OCI-LY7 (cell line): ENCODE results near the gene RUSC1. TPM values are rescaled to one million over a fixed set of nuclear protein-coding genes. Genes with fewer than 3 reads are reported as not detected.

Experiments
- BruUV-seq: library from RNA; stranded (reverse); fragments of 400-500 nt; replicated peaks from 2 replicates; lab custom pipeline; 2021; lab: Mats Ljungman, UMichigan
- CTCF ChIA-PET: fragments of 300-600 bp; sonication (Branson Sonifier 250); formaldehyde crosslinking; loops from one replicate; lab custom pipeline; 2022; ENCODE audit warnings: antibody characterized with exemption; ENCODE audit not compliant: unreplicated experiment; lab: Charles Lee
- POLR2A ChIA-PET: fragments of 300-600 bp; sonication (Branson Sonifier 250); formaldehyde crosslinking; loops from one replicate; lab custom pipeline; 2022; ENCODE audit warnings: antibody characterized with exemption; lab: Charles Lee
- DNase-seq: peaks from one replicate; pipeline ENCODE4 v3.0.0-alpha.2; 2015; ENCODE audit warnings: low spot score
- H2AFZ ChIP-seq: fragments of 200-600 bp; sonication (generic), shearing (Covaris generic); 2 replicates; pipeline ENCODE4 v1.6.1; 2014; ENCODE audit warnings: mild to moderate bottlenecking, antibody characterized with exemption, low read length, moderate library complexity
- H3K27ac ChIP-seq: fragments of 200-600 bp; sonication (generic); 2 replicates; pipeline ENCODE4 v1.5.1; 2014; ENCODE audit warnings: mixed run types, low read depth, mild to moderate bottlenecking, moderate library complexity, low read length, inconsistent platforms; ENCODE audit not compliant: poor library complexity, severe bottlenecking
- H3K36me3 ChIP-seq: fragments of 200-600 bp; sonication (generic); 2 replicates; pipeline ENCODE4 v1.6.1; 2014; ENCODE audit warnings: mild to moderate bottlenecking, antibody characterized with exemption, low read length, moderate library complexity, mixed read lengths; ENCODE audit not compliant: insufficient read depth
- H3K4me1 ChIP-seq: fragments of 200-600 bp; sonication (generic); 2 replicates; pipeline ENCODE4 v1.5.1; 2014; ENCODE audit warnings: mild to moderate bottlenecking, low read length; ENCODE audit not compliant: insufficient read depth, poor library complexity, severe bottlenecking
- H3K4me2 ChIP-seq: fragments of 200-600 bp; sonication (generic); 2 replicates; pipeline ENCODE4 v1.6.1; 2014; ENCODE audit warnings: mild to moderate bottlenecking, low read length
- H3K4me3 ChIP-seq: fragments of 200-600 bp; sonication (generic); 2 replicates; pipeline ENCODE4 v1.5.1; 2014; ENCODE audit warnings: mild to moderate bottlenecking, low read depth, low read length; ENCODE audit not compliant: poor library complexity, severe bottlenecking
- H3K79me2 ChIP-seq: fragments of 200-600 bp; sonication (generic); 2 replicates; pipeline ENCODE4 v1.6.1; 2016; ENCODE audit warnings: low read depth, mild to moderate bottlenecking, low read length, moderate library complexity, mixed read lengths; ENCODE audit not compliant: insufficient read depth
- H3K9me2 ChIP-seq: fragments of 200-600 bp; sonication (generic); 2 replicates; pipeline ENCODE4 v1.6.1; 2016; ENCODE audit warnings: mild to moderate bottlenecking, low read length, mixed read lengths; ENCODE audit not compliant: insufficient read depth
- H3K9me3 ChIP-seq: fragments of 200-600 bp; sonication (generic); 2 replicates; pipeline ENCODE4 v1.6.1; 2014; ENCODE audit warnings: mild to moderate bottlenecking, mixed run types, low read length, mixed read lengths
- H4K20me1 ChIP-seq: fragments of 200-600 bp; sonication (generic); 2 replicates; pipeline ENCODE4 v1.6.1; 2014; ENCODE audit warnings: mild to moderate bottlenecking, antibody characterized with exemption, low read length, moderate library complexity, mixed read lengths; ENCODE audit not compliant: insufficient read depth
- EZH2phosphoT487 ChIP-seq: fragments of 200-600 bp; sonication (generic); IDR thresholded peaks from 2 replicates; pipeline ENCODE4 v1.6.1; 2018; ENCODE audit warnings: low read depth, borderline replicate concordance, mild to moderate bottlenecking, mixed run types, antibody characterized with exemption, low read length, moderate library complexity, mixed read lengths
- intact Hi-C: fragments of 100-400 bp; cut with micrococcal nuclease; formaldehyde crosslinking; loops from one replicate; pipeline ENCODE4 v1.10.0; 2022; ENCODE audit not compliant: unreplicated experiment
- total RNA-seq, 2 experiments: library from RNA; depleted of rRNA in 1 of 2; stranded (reverse); fragments of >200 nt in 1 of 2; shearing (Covaris generic) in 1 of 2; gene quantifications; 2 replicates each; pipeline ENCODE4 v1.2.3, GENCODE V29; 2014 to 2022
- TF ChIP-seq, protein P1 (sequence below): fragments of 200-600 bp; sonication (generic); conservative IDR thresholded peaks from 2 replicates; pipeline ENCODE4 v1.5.1; 2014; ENCODE audit warnings: mild to moderate bottlenecking, antibody characterized with exemption, low read length, moderate library complexity, mixed read lengths

Gene RUSC1
- total RNA-seq, 2 experiments from 2014 or later, result 15.1 to 25.6 TPM

DNA sequence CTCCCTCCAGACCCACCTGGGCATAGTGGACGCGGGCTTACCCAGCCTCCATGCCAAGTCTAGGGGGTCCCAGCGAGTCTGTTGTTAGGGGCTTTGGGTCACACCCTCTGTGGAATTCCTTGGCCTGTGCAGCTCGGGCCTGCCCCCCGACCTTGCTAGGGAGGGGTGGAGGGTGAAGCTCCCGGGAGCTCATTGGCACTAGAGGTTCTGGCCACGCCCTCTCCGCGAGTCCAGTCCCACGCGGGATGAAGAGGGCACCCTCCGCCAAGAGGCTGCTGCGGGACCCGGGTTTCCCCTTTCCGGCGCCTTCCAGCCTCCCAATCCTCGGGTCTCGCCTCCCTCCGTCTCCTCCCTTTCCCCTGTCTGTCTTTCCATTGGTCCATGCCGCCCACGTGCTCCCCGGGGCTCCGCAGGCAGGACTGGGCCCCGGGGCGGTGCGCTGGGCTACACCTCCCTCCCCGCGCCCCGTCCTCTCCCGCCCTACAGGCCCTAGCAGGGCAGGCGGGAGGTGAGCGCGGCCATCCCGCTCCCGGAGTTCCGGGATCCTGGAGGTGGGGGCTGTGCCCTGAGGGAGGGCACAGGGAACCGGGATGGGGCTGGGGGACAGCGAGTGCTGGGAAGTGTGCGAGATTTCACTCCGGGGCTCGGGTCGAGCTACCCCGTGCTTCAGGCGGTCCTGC is 3.5 kb downstream of the RUSC1 start:
- ChIA-PET CTCF (interaction anchor here (0.8 to 1.0 kb wide), 3 partner anchors 74 to 180 kb away, joined by 3 to 6 read pairs (median 3); partner anchors contain the start of gene KRTCAP2), POLR2A (interaction anchor here (1.3 kb wide), 1 partner anchor 79 kb away, joined by 4 read pairs; no protein-coding TSS in a partner anchor)
- Histone ChIP-seq H4K20me1 (no peaks in the 10 kb centered on the region), H3K27ac (peak overlapping the region; percentile 53), H3K9me3 (no peaks in the 10 kb centered on the region), H2AFZ (peak overlapping the region; percentile 78), H3K9me2 (no peaks in the 10 kb centered on the region), H3K4me3 (peak overlapping the region; percentile 78), H3K4me2 (peak overlapping the region; percentile 96), H3K79me2 (no peaks in the 10 kb centered on the region), H3K36me3 (peaks cover 23% of the 10 kb centered on the region), H3K4me1 (peaks cover 21% of the 10 kb centered on the region)
- intact Hi-C loops, result loop anchor here (5.0 kb wide), 1 partner anchor 147 kb away; no protein-coding TSS in a partner anchor
- no TSS peak for BruUV-seq
- TF ChIP-seq EZH2phosphoT487, result no peak
- TF ChIP-seq, protein P1, sequence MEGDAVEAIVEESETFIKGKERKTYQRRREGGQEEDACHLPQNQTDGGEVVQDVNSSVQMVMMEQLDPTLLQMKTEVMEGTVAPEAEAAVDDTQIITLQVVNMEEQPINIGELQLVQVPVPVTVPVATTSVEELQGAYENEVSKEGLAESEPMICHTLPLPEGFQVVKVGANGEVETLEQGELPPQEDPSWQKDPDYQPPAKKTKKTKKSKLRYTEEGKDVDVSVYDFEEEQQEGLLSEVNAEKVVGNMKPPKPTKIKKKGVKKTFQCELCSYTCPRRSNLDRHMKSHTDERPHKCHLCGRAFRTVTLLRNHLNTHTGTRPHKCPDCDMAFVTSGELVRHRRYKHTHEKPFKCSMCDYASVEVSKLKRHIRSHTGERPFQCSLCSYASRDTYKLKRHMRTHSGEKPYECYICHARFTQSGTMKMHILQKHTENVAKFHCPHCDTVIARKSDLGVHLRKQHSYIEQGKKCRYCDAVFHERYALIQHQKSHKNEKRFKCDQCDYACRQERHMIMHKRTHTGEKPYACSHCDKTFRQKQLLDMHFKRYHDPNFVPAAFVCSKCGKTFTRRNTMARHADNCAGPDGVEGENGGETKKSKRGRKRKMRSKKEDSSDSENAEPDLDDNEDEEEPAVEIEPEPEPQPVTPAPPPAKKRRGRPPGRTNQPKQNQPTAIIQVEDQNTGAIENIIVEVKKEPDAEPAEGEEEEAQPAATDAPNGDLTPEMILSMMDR, result no peak
- DNase-seq, result peak; percentile 83

DNA sequence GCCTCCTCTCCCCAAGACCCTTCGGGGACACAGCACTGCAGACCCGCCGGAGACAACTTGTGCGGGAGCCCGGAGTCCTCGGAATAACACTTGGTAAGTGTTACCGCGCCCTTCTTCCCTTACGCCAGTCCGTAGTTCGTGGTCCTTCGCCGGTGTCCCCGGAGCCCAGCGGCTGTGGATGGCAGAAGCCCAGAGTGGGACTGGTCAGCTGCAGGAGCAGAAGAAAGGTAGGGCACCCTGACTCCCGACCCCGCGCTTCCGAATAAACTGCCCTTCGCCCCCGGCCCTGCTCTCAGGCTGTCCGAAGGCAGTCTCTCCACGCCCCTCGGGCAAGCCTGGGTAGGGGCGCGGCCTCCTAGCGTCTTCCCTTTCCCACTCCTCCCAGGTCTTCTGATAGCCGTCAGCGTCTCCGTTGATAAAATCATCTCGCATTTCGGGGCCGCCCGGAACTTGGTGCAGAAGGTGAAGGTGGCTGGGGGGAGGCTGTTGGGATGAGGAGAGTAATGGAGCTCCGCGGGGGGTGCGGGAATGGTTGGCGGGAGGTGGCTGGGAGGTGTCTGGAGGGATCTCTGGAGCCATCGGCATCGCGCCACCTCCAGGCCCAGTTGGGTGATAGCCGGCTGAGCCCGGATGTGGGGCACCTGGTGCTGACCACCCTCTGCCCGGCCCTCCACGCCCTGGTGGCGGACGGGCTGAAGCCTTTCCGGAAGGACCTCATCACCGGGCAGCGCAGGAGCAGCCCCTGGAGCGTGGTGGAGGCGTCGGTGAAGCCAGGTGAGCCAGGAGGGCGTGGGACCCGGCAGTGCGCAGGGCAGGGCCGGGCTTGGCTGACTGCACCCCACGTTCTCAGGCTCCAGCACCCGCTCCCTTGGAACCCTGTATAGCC is 4.3 kb downstream of the RUSC1 start:
- H3K27ac ChIP-seq, result no peak overlapping the region
- H2AFZ ChIP-seq, result peak overlapping the region; percentile 78
- H3K79me2 ChIP-seq, result no peaks in the 10 kb centered on the region
- H4K20me1 ChIP-seq, result no peaks in the 10 kb centered on the region
- H3K4me2 ChIP-seq, result peak overlapping the region; percentile 96
- H3K4me1 ChIP-seq, result peaks cover 18% of the 10 kb centered on the region
- BruUV-seq, result no TSS peak
- intact Hi-C loops, result loop anchor here (5.0 kb wide), 1 partner anchor 148 kb away; no protein-coding TSS in a partner anchor
- DNase-seq, result peak; percentile 24
- ChIA-PET CTCF (no interaction called here), POLR2A (no interaction called here)
- H3K36me3 ChIP-seq, result peaks cover 17% of the 10 kb centered on the region
- H3K9me3 ChIP-seq, result no peaks in the 10 kb centered on the region
- H3K9me2 ChIP-seq, result no peaks in the 10 kb centered on the region
- peak overlapping the region; percentile 78 for H3K4me3 ChIP-seq
- TF ChIP-seq, protein P1, result peak; percentile 42; the same call in 1 of the 2 replicates
- no peak for TF ChIP-seq EZH2phosphoT487
